ENCODE measurements around the gene TEKT5.

TEKT5 gene

GRCh38 chr16:10641953-10642949 lies 52.5 kb downstream of the TEKT5 start:
- H2BK120ac ChIP-seq (ENCODE audit: low read depth, low read length) = no peak overlapping the region
- H3K9me3 ChIP-seq (replicated peaks in 1 of 2; ENCODE audit: control insufficient read depth in 2 of 2, insufficient read depth in 1 of 2, low read depth in 1 of 2, low read length in 2 of 2) = peaks cover 0 to 3% of the 10 kb centered on the region in 2 donors
- H2BK5ac ChIP-seq (ENCODE audit: low read length) = peak overlapping the region; percentile 62
- H3K4me3 ChIP-seq (ENCODE audit: low read length in 2 of 2) = no peak overlapping the region
- DNase-seq (ENCODE audit: low spot score) = peak; percentile 32
- H3K18ac ChIP-seq (ENCODE audit: low read length) = peak overlapping the region; percentile 18
- no peak overlapping the region for H2BK12ac ChIP-seq (ENCODE audit: low read length)
- no peak overlapping the region for H3K14ac ChIP-seq (ENCODE audit: low read length)
- H3K4ac ChIP-seq (ENCODE audit: low read length) = no peak overlapping the region
- H2BK15ac ChIP-seq (ENCODE audit: low read length) = peak overlapping the region; percentile 45
- no peak overlapping the region for H3K9ac ChIP-seq (ENCODE audit: low read depth, low read length, poor library complexity)
- H3K4me1 ChIP-seq (ENCODE audit: control insufficient read depth in 2 of 2, insufficient read depth in 1 of 2, low read depth in 1 of 2, low read length in 2 of 2) = peaks cover 13 to 16% of the 10 kb centered on the region in 2 donors
- H3K79me1 ChIP-seq (ENCODE audit: low read depth, low read length) = no peaks in the 10 kb centered on the region
- no peak overlapping the region for H2AFZ ChIP-seq (ENCODE audit: low read length)
- no peak overlapping the region for H4K91ac ChIP-seq (ENCODE audit: low read depth, low read length, poor library complexity)
- no peaks in the 10 kb centered on the region for H3K27me3 ChIP-seq (ENCODE audit: control insufficient read depth in 3 of 3, insufficient read depth in 3 of 3, low read depth in 1 of 3, low read length in 3 of 3)
- no peak overlapping the region for H3K23ac ChIP-seq (ENCODE audit: low read depth, low read length, poor library complexity)
- no CpG with 5 or more reads among the region's 6 CpGs for WGBS, 2 donors (ENCODE audit: extremely low coverage in 2 of 2, insufficient read length in 2 of 2, insufficient replicate concordance in 1 of 2)
- peak overlapping the region; percentile 32 for H2AK5ac ChIP-seq (ENCODE audit: low read depth, low read length)
- peak overlapping the region; percentile 24 for H3K27ac ChIP-seq (replicated peaks; ENCODE audit: low read length)
- peak overlapping the region; percentile 14 for H3K4me2 ChIP-seq (ENCODE audit: insufficient read depth, low read length, poor library complexity, severe bottlenecking)
- no peak overlapping the region for H4K8ac ChIP-seq (ENCODE audit: low read depth, low read length)
- H3K36me3 ChIP-seq (replicated peaks in 1 of 2; ENCODE audit: control insufficient read depth in 2 of 2, insufficient read depth in 2 of 2, low read length in 2 of 2) = no peaks in the 10 kb centered on the region

- Histone ChIP-seq H3K4me1 (ENCODE audit: control insufficient read depth in 2 of 2, insufficient read depth in 1 of 2, low read depth in 1 of 2, low read length in 2 of 2) (peaks cover 13 to 16% of the 10 kb centered on the region in 2 donors), H2AK5ac (ENCODE audit: low read depth, low read length) (peak overlapping the region; percentile 32), H3K36me3 (replicated peaks in 1 of 2; ENCODE audit: control insufficient read depth in 2 of 2, insufficient read depth in 2 of 2, low read length in 2 of 2) (no peaks in the 10 kb centered on the region), H3K9ac (ENCODE audit: low read depth, low read length, poor library complexity) (no peak overlapping the region), H3K14ac (ENCODE audit: low read length) (no peak overlapping the region), H4K91ac (ENCODE audit: low read depth, low read length, poor library complexity) (no peak overlapping the region), H3K27me3 (ENCODE audit: control insufficient read depth in 3 of 3, insufficient read depth in 3 of 3, low read depth in 1 of 3, low read length in 3 of 3) (no peaks in the 10 kb centered on the region), H2BK12ac (ENCODE audit: low read length) (no peak overlapping the region), H4K8ac (ENCODE audit: low read depth, low read length) (no peak overlapping the region), H2BK15ac (ENCODE audit: low read length) (peak overlapping the region; percentile 45), H3K4me3 (ENCODE audit: low read length in 2 of 2) (no peak overlapping the region), H2BK5ac (ENCODE audit: low read length) (peak overlapping the region; percentile 62), H3K4ac (ENCODE audit: low read length) (no peak overlapping the region), H2AFZ (ENCODE audit: low read length) (no peak overlapping the region), H3K23ac (ENCODE audit: low read depth, low read length, poor library complexity) (no peak overlapping the region), H3K18ac (ENCODE audit: low read length) (peak overlapping the region; percentile 5), H3K79me1 (ENCODE audit: low read depth, low read length) (no peaks in the 10 kb centered on the region), H3K27ac (replicated peaks; ENCODE audit: low read length) (no peak overlapping the region), H3K4me2 (ENCODE audit: insufficient read depth, low read length, poor library complexity, severe bottlenecking) (no peak overlapping the region), H3K9me3 (replicated peaks in 1 of 2; ENCODE audit: control insufficient read depth in 2 of 2, insufficient read depth in 1 of 2, low read depth in 1 of 2, low read length in 2 of 2) (peaks cover 0 to 3% of the 10 kb centered on the region in 2 donors), H2BK120ac (ENCODE audit: low read depth, low read length) (no peak overlapping the region)
- no peak for DNase-seq (ENCODE audit: low spot score)
- WGBS, 2 donors (ENCODE audit: extremely low coverage in 2 of 2, insufficient read length in 2 of 2, insufficient replicate concordance in 1 of 2) = no CpG with 5 or more reads among the region's 7 CpGs
Observed at GRCh38 chr16:10641555-10641952, 53.2 kb downstream of the TEKT5 start.

GRCh38 chr16:10640934-10641333 lies 53.8 kb downstream of the TEKT5 start:
- H2BK5ac ChIP-seq (ENCODE audit: low read length) = no peak overlapping the region
- H3K23ac ChIP-seq (ENCODE audit: low read depth, low read length, poor library complexity) = no peak overlapping the region
- H3K4me2 ChIP-seq (ENCODE audit: insufficient read depth, low read length, poor library complexity, severe bottlenecking) = no peak overlapping the region
- no CpG with 5 or more reads among the region's 3 CpGs for WGBS, 2 donors (ENCODE audit: extremely low coverage in 2 of 2, insufficient read length in 2 of 2, insufficient replicate concordance in 1 of 2)
- H3K4me3 ChIP-seq (ENCODE audit: low read length in 2 of 2) = no peak overlapping the region
- H2BK15ac ChIP-seq (ENCODE audit: low read length) = no peak overlapping the region
- H2AFZ ChIP-seq (ENCODE audit: low read length) = no peak overlapping the region
- H3K79me1 ChIP-seq (ENCODE audit: low read depth, low read length) = no peaks in the 10 kb centered on the region
- H3K36me3 ChIP-seq (replicated peaks in 1 of 2; ENCODE audit: control insufficient read depth in 2 of 2, insufficient read depth in 2 of 2, low read length in 2 of 2) = no peaks in the 10 kb centered on the region
- no peak overlapping the region for H4K91ac ChIP-seq (ENCODE audit: low read depth, low read length, poor library complexity)
- H2AK5ac ChIP-seq (ENCODE audit: low read depth, low read length) = no peak overlapping the region
- no peak overlapping the region for H3K27ac ChIP-seq (replicated peaks; ENCODE audit: low read length)
- H3K9ac ChIP-seq (ENCODE audit: low read depth, low read length, poor library complexity) = no peak overlapping the region
- H3K4ac ChIP-seq (ENCODE audit: low read length) = no peak overlapping the region
- no peak overlapping the region for H4K8ac ChIP-seq (ENCODE audit: low read depth, low read length)
- H3K18ac ChIP-seq (ENCODE audit: low read length) = no peak overlapping the region
- DNase-seq (ENCODE audit: low spot score) = no peak
- H3K27me3 ChIP-seq (ENCODE audit: control insufficient read depth in 3 of 3, insufficient read depth in 3 of 3, low read depth in 1 of 3, low read length in 3 of 3) = no peaks in the 10 kb centered on the region
- H2BK120ac ChIP-seq (ENCODE audit: low read depth, low read length) = no peak overlapping the region
- peaks cover 13 to 16% of the 10 kb centered on the region in 2 donors for H3K4me1 ChIP-seq (ENCODE audit: control insufficient read depth in 2 of 2, insufficient read depth in 1 of 2, low read depth in 1 of 2, low read length in 2 of 2)
- H2BK12ac ChIP-seq (ENCODE audit: low read length) = no peak overlapping the region
- H3K9me3 ChIP-seq (replicated peaks in 1 of 2; ENCODE audit: control insufficient read depth in 2 of 2, insufficient read depth in 1 of 2, low read depth in 1 of 2, low read length in 2 of 2) = peaks cover 0 to 3% of the 10 kb centered on the region in 2 donors
- no peak overlapping the region for H3K14ac ChIP-seq (ENCODE audit: low read length)

- H3K79me1 ChIP-seq (ENCODE audit: low read depth, low read length) = no peaks in the 10 kb centered on the region
- H3K14ac ChIP-seq (ENCODE audit: low read length) = no peak overlapping the region
- no peak overlapping the region for H3K9ac ChIP-seq (ENCODE audit: low read depth, low read length, poor library complexity)
- H4K8ac ChIP-seq (ENCODE audit: low read depth, low read length) = no peak overlapping the region
- no peak overlapping the region for H2BK12ac ChIP-seq (ENCODE audit: low read length)
- no peak overlapping the region for H4K91ac ChIP-seq (ENCODE audit: low read depth, low read length, poor library complexity)
- no peak overlapping the region for H2BK5ac ChIP-seq (ENCODE audit: low read length)
- DNase-seq (ENCODE audit: low spot score) = no peak
- H3K18ac ChIP-seq (ENCODE audit: low read length) = peak overlapping the region; percentile 67
- H3K27ac ChIP-seq (replicated peaks; ENCODE audit: low read length) = no peak overlapping the region
- H3K9me3 ChIP-seq (replicated peaks in 1 of 2; ENCODE audit: control insufficient read depth in 2 of 2, insufficient read depth in 1 of 2, low read depth in 1 of 2, low read length in 2 of 2) = peaks cover 2 to 3% of the 10 kb centered on the region in 2 donors
- no peak overlapping the region for H3K4me3 ChIP-seq (ENCODE audit: low read length in 2 of 2)
- no peak overlapping the region for H2BK15ac ChIP-seq (ENCODE audit: low read length)
- H3K36me3 ChIP-seq (replicated peaks in 1 of 2; ENCODE audit: control insufficient read depth in 2 of 2, insufficient read depth in 2 of 2, low read length in 2 of 2) = no peaks in the 10 kb centered on the region
- no peak overlapping the region for H2BK120ac ChIP-seq (ENCODE audit: low read depth, low read length)
- H3K27me3 ChIP-seq (ENCODE audit: control insufficient read depth in 3 of 3, insufficient read depth in 3 of 3, low read depth in 1 of 3, low read length in 3 of 3) = no peaks in the 10 kb centered on the region
- H3K4ac ChIP-seq (ENCODE audit: low read length) = no peak overlapping the region
- peak overlapping the region; percentile 68 for H2AK5ac ChIP-seq (ENCODE audit: low read depth, low read length)
- H2AFZ ChIP-seq (ENCODE audit: low read length) = no peak overlapping the region
- peaks cover 12 to 13% of the 10 kb centered on the region in 2 donors for H3K4me1 ChIP-seq (ENCODE audit: control insufficient read depth in 2 of 2, insufficient read depth in 1 of 2, low read depth in 1 of 2, low read length in 2 of 2)
- WGBS, 2 donors (ENCODE audit: extremely low coverage in 2 of 2, insufficient read length in 2 of 2, insufficient replicate concordance in 1 of 2) = no CpG with 5 or more reads among the region's 6 CpGs
- H3K4me2 ChIP-seq (ENCODE audit: insufficient read depth, low read length, poor library complexity, severe bottlenecking) = no peak overlapping the region
- no peak overlapping the region for H3K23ac ChIP-seq (ENCODE audit: low read depth, low read length, poor library complexity)
Observed at GRCh38 chr16:10638101-10638500, 56.6 kb downstream of the TEKT5 start.
